CD14-positive monocyte (primary cell): Measurements from ENCODE around the gene PLXNA2. TPM values are rescaled to one million over a fixed set of nuclear protein-coding genes. Genes with fewer than 3 reads are reported as not detected.
A peak's percentile ranks its signal among the peaks of the same experiment; 100 is the strongest.

ENCODE experiments used
- DNase-seq, 3 donors: peaks; one replicate each; pipeline ENCODE4 v3.0.0-alpha.2; 2011 to 2022
- H2AFZ ChIP-seq: 2 replicates; pipeline ENCODE4 v1.6.0; 2012; ENCODE audit warnings: mild to moderate bottlenecking, low read depth, low read length, inconsistent platforms; ENCODE audit not compliant: insufficient read depth, poor library complexity, severe bottlenecking
- H3K27ac ChIP-seq, 2 donors: 1 replicate in 1 of 2; 2 replicates in 1 of 2; pipeline ENCODE4 v1.5.1; 2012 to 2013; ENCODE audit warnings: low read length in 2 of 2, control low read depth in 1 of 2, inconsistent platforms in 1 of 2, low read depth in 1 of 2, mild to moderate bottlenecking in 1 of 2
- H3K27me3 ChIP-seq, 2 donors: one replicate each; pipeline versions ENCODE4 v1.6.0 to v1.6.1; 2011 to 2013; ENCODE audit warnings: low read length in 2 of 2; ENCODE audit not compliant: control insufficient read depth in 2 of 2, insufficient read depth in 2 of 2
- H3K36me3 ChIP-seq, 2 donors: replicated peaks in 1 of 2; 1 replicate in 1 of 2; 2 replicates in 1 of 2; pipeline versions ENCODE4 v1.5.1 to v1.6.1; 2012 to 2013; ENCODE audit warnings: low read length in 2 of 2, control low read depth in 1 of 2, inconsistent platforms in 1 of 2, mild to moderate bottlenecking in 1 of 2; ENCODE audit not compliant: insufficient read depth in 2 of 2, control insufficient read depth in 1 of 2
- H3K4me1 ChIP-seq, 2 donors: 1 replicate in 1 of 2; 2 replicates in 1 of 2; pipeline versions ENCODE4 v1.5.1 to v1.6.1; 2012 to 2013; ENCODE audit warnings: low read length in 2 of 2, control low read depth in 1 of 2, inconsistent platforms in 1 of 2, mild to moderate bottlenecking in 1 of 2, moderate library complexity in 1 of 2; ENCODE audit not compliant: insufficient read depth in 2 of 2, control insufficient read depth in 1 of 2
- H3K4me2 ChIP-seq: replicated peaks from 2 replicates; pipeline ENCODE3; 2012; ENCODE audit warnings: low read length, moderate library complexity, mild to moderate bottlenecking; ENCODE audit not compliant: poor library complexity, severe bottlenecking; ENCODE audit errors: extremely low read depth
- H3K4me3 ChIP-seq, 3 experiments: fragments of 200-600 bp in 1 of 3; sonication (generic) in 1 of 3; replicated peaks in 1 of 3; 1 replicate in 2 of 3; 2 replicates in 1 of 3; pipeline ENCODE4 v1.5.1; 2011 to 2013; ENCODE audit warnings: low read length in 3 of 3, mild to moderate bottlenecking in 3 of 3, control low read depth in 2 of 3, low read depth in 2 of 3, inconsistent platforms in 1 of 3, moderate library complexity in 1 of 3
- H3K79me2 ChIP-seq: 2 replicates; pipeline ENCODE4 v1.6.0; 2012; ENCODE audit warnings: mild to moderate bottlenecking, control low read depth, inconsistent platforms, low read length, moderate library complexity; ENCODE audit not compliant: insufficient read depth
- H3K9ac ChIP-seq: 2 replicates; pipeline ENCODE4 v1.6.0; 2017; ENCODE audit warnings: low read length, mild to moderate bottlenecking; ENCODE audit not compliant: insufficient read depth, poor library complexity, severe bottlenecking
- H3K9me3 ChIP-seq, 2 donors: replicated peaks in 1 of 2; 1 replicate in 1 of 2; 2 replicates in 1 of 2; pipeline versions ENCODE4 v1.5.1 to v1.6.1; 2012 to 2013; ENCODE audit warnings: low read length in 2 of 2, control low read depth in 1 of 2; ENCODE audit not compliant: control insufficient read depth in 1 of 2, insufficient read depth in 1 of 2
- H4K20me1 ChIP-seq: 2 replicates; pipeline ENCODE4 v1.6.0; 2012; ENCODE audit warnings: mild to moderate bottlenecking, low read length, control low read depth, moderate library complexity; ENCODE audit not compliant: insufficient read depth
- H3K27ac Mint-ChIP-seq, 7 donors: one replicate each; pipeline ENCODE4 v1.8.0; 2020; ENCODE audit warnings: mild to moderate bottlenecking in 7 of 7, mixed read lengths in 7 of 7, moderate library complexity in 6 of 7, inconsistent platforms in 2 of 7
- H3K27me3 Mint-ChIP-seq, 3 donors: one replicate each; pipeline ENCODE4 v1.8.0; 2021 to 2022; ENCODE audit warnings: low read depth in 3 of 3, mild to moderate bottlenecking in 3 of 3, mixed read lengths in 3 of 3, moderate library complexity in 3 of 3, inconsistent platforms in 1 of 3
- H3K36me3 Mint-ChIP-seq, 2 donors: one replicate each; pipeline ENCODE4 v1.8.0; 2020; ENCODE audit warnings: mixed read lengths in 2 of 2, inconsistent platforms in 1 of 2, mild to moderate bottlenecking in 1 of 2
- H3K4me1 Mint-ChIP-seq: one replicate; pipeline ENCODE4 v1.8.0; 2020; ENCODE audit warnings: mild to moderate bottlenecking, mixed read lengths
- H3K4me3 Mint-ChIP-seq, 2 donors: one replicate each; pipeline ENCODE4 v1.8.0; 2020; ENCODE audit warnings: mild to moderate bottlenecking in 2 of 2, mixed read lengths in 2 of 2, moderate library complexity in 1 of 2
- H3K9me3 Mint-ChIP-seq, 7 donors: one replicate each; pipeline ENCODE4 v1.8.0; 2020 to 2022; ENCODE audit warnings: mixed read lengths in 7 of 7, mild to moderate bottlenecking in 6 of 7, moderate library complexity in 6 of 7, inconsistent platforms in 2 of 7
- WGBS: methylation state at CpG from one replicate; pipeline ENCODE4 v1.1.5; 2013; ENCODE audit warnings: missing lambda C conversion rate; ENCODE audit not compliant: insufficient coverage; 5-methylcytosine and 5-hydroxymethylcytosine counted together
- intact Hi-C, 2 donors: fragments of 100-400 bp; cut with micrococcal nuclease; formaldehyde crosslinking; loops; one replicate each; pipeline versions ENCODE4 v1.15.0 to v1.15.1; 2023
- polyA plus RNA-seq, 3 donors: library from polyadenylated mRNA; depleted of rRNA in 1 of 3; unstranded in 2 of 3; stranded (reverse) in 1 of 3; fragments of 300-500 nt in 2 of 3; fragments of >200 nt in 1 of 3; fragmentation: Illumina TruSeq in 2 of 3; gene quantifications; 1 replicate in 2 of 3; 2 replicates in 1 of 3; pipeline ENCODE4 v1.2.3, GENCODE V29; 2012 to 2021
- TF ChIP-seq, protein P1 (sequence below): fragments of 200-600 bp; IDR thresholded peaks from one replicate; pipeline ENCODE4 v1.8.0; 2022; ENCODE audit warnings: antibody characterized with exemption, mild to moderate bottlenecking

PLXNA2 gene
- polyA plus RNA-seq, 3 donors, result 0.75 to 2.1 (median 1.1) TPM

DNA sequence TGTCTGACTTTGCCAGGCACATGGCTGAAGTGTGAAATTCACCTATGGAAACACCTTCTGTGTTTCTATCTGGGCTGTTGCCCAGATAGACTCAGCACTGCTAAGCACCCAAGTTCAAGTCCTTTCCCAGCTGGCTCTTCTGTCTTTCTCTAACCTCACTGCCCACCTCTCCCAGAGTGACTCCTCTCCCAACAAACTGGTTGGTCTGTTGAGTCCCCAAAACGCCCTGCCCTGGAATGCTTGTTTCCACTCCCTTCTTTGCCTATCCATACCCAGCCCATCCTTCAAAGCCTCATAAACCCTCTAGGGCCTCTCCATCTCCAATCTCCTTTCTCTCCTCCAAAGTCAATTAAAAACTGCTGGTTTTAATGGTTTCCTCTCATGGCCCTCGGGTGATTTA, 15.6 kb downstream of the PLXNA2 start:
- H3K27ac Mint-ChIP-seq, result no peak overlapping the region
- H3K27me3 Mint-ChIP-seq, result peaks cover 4 to 12% (median 9%) of the 10 kb centered on the region in 3 donors
- no peak overlapping the region for H3K4me3 ChIP-seq

DNA sequence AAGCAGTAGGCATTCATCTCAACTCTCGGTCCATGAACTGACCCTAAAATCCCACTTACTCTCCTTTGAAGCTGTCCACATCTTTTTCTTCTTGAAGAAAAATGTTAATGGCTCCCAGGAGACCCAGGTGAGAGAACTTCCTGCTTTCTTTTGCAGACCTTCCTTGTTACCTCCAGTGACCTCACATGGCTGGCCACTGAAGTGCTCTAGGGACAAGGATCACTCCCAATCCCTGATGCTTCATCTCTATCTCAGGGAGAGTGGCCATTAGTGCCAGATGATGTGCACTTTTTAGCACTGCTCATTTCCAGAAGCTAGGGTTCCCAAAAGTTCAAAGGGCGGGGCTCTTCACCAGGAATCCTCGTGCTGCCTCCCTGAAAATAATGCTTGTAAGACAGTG, 16.2 kb downstream of the PLXNA2 start:
- H3K9me3 Mint-ChIP-seq, result no peaks in the 10 kb centered on the region
- Histone ChIP-seq H3K4me1 (no peaks in the 10 kb centered on the region), H2AFZ (no peak overlapping the region), H3K4me3 (no peak overlapping the region), H3K9me3 (no peaks in the 10 kb centered on the region), H3K27ac (no peak overlapping the region), H3K4me2 (no peak overlapping the region), H3K9ac (no peak overlapping the region), H4K20me1 (no peaks in the 10 kb centered on the region), H3K27me3 (no peaks in the 10 kb centered on the region), H3K36me3 (no peaks in the 10 kb centered on the region), H3K79me2 (no peaks in the 10 kb centered on the region)
- H3K27me3 Mint-ChIP-seq, result peaks cover 4 to 12% (median 12%) of the 10 kb centered on the region in 3 donors
- DNase-seq, result no peak
- no peaks in the 10 kb centered on the region for H3K36me3 Mint-ChIP-seq
- peaks cover 2% of the 10 kb centered on the region for H3K4me1 Mint-ChIP-seq
- H3K27ac Mint-ChIP-seq, result no peak overlapping the region
- H3K4me3 Mint-ChIP-seq, result no peak overlapping the region
- WGBS, result 97% methylated on average over 3 of the region's 3 CpGs
- TF ChIP-seq, protein P1, sequence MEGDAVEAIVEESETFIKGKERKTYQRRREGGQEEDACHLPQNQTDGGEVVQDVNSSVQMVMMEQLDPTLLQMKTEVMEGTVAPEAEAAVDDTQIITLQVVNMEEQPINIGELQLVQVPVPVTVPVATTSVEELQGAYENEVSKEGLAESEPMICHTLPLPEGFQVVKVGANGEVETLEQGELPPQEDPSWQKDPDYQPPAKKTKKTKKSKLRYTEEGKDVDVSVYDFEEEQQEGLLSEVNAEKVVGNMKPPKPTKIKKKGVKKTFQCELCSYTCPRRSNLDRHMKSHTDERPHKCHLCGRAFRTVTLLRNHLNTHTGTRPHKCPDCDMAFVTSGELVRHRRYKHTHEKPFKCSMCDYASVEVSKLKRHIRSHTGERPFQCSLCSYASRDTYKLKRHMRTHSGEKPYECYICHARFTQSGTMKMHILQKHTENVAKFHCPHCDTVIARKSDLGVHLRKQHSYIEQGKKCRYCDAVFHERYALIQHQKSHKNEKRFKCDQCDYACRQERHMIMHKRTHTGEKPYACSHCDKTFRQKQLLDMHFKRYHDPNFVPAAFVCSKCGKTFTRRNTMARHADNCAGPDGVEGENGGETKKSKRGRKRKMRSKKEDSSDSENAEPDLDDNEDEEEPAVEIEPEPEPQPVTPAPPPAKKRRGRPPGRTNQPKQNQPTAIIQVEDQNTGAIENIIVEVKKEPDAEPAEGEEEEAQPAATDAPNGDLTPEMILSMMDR, result no peak
- intact Hi-C loops, result no loop called here

More for the DNA sequence above, 15.6 kb downstream of the PLXNA2 start:
- Histone ChIP-seq H4K20me1 (no peaks in the 10 kb centered on the region), H3K4me1 (no peaks in the 10 kb centered on the region), H3K27ac (no peak overlapping the region), H3K27me3 (no peaks in the 10 kb centered on the region), H3K9ac (no peak overlapping the region), H2AFZ (no peak overlapping the region), H3K36me3 (no peaks in the 10 kb centered on the region), H3K9me3 (no peaks in the 10 kb centered on the region), H3K4me2 (no peak overlapping the region), H3K79me2 (no peaks in the 10 kb centered on the region)
- 86% methylated on average over 1 of the region's 2 CpGs for WGBS
- intact Hi-C loops, result no loop called here
- Mint-ChIP-seq H3K4me3 (peak overlapping the region in 1 of 2 donors; percentile 20), H3K9me3 (no peaks in the 10 kb centered on the region), H3K36me3 (no peaks in the 10 kb centered on the region), H3K4me1 (no peaks in the 10 kb centered on the region)
- DNase-seq, result no peak
- TF ChIP-seq, protein P1, result no peak
